Ovary (tissue), 3 donors: Measurements from ENCODE around the gene DVL1.

Experiments
- EP300 ChIP-seq: sonication (generic); formaldehyde crosslinking; IDR thresholded peaks from one replicate; pipeline ENCODE4 v1.6.1; 2017; ENCODE audit warnings: antibody characterized with exemption
- POLR2A ChIP-seq: fragments of 450-650 bp; IDR thresholded peaks from one replicate; pipeline ENCODE4 v1.6.1; 2017; ENCODE audit warnings: antibody characterized with exemption, mild to moderate bottlenecking, moderate library complexity
- TF ChIP-seq, protein P1 (sequence below), 3 donors: fragments of 450-650 bp in 2 of 3; fragments of 200-600 bp in 1 of 3; IDR thresholded peaks; one replicate each; pipeline versions ENCODE4 v1.5.1 to v1.8.0; 2016 to 2022; ENCODE audit warnings: antibody characterized with exemption in 3 of 3, mild to moderate bottlenecking in 1 of 3
- donor health status: DM: no; HTN: no; CAD: no.

DNA sequence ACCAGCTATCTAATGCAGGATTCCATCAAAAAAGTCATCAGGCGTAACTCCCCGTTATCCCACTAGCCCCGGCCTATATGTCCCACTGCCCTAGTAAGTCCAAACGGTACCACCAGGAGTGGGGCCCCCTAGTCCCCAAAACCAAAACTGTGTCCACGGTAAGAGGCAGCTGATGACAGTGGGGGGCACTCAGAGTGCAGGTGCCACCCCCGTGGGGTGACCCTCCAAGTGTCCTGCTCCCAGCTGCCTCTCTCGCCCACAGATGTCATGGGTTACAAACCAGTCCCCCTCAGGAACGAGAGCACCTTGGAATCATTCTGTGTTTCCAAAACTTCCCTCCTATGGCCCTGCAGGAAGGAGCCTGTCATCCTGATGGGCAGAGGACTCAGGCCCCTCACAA, 36.7 kb upstream of the DVL1 start:
- TF ChIP-seq, protein P1, sequence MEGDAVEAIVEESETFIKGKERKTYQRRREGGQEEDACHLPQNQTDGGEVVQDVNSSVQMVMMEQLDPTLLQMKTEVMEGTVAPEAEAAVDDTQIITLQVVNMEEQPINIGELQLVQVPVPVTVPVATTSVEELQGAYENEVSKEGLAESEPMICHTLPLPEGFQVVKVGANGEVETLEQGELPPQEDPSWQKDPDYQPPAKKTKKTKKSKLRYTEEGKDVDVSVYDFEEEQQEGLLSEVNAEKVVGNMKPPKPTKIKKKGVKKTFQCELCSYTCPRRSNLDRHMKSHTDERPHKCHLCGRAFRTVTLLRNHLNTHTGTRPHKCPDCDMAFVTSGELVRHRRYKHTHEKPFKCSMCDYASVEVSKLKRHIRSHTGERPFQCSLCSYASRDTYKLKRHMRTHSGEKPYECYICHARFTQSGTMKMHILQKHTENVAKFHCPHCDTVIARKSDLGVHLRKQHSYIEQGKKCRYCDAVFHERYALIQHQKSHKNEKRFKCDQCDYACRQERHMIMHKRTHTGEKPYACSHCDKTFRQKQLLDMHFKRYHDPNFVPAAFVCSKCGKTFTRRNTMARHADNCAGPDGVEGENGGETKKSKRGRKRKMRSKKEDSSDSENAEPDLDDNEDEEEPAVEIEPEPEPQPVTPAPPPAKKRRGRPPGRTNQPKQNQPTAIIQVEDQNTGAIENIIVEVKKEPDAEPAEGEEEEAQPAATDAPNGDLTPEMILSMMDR (IDR thresholded peaks at IDR 0.05), result no peak
- TF ChIP-seq POLR2A (no peak), EP300 (no peak)
